Liver (tissue), 9 donors: Measurements from ENCODE around the gene ARHGEF3. TPM values are rescaled to one million over a fixed set of nuclear protein-coding genes. Genes with fewer than 3 reads are reported as not detected.

Experiments
- DNase-seq: peaks from one replicate; pipeline ENCODE4 v3.0.0-alpha.2; 2017; ENCODE audit warnings: low spot score
- H3K27ac ChIP-seq, 2 donors: one replicate each; pipeline ENCODE4 v1.7.0; 2013; ENCODE audit warnings: inconsistent platforms in 2 of 2, low read length in 2 of 2, control low read depth in 1 of 2, low read depth in 1 of 2, mild to moderate bottlenecking in 1 of 2
- H3K27me3 ChIP-seq, 4 donors: one replicate each; pipeline versions ENCODE4 v1.6.1 to v1.7.0; 2013; ENCODE audit warnings: low read length in 3 of 4, inconsistent platforms in 1 of 4, mild to moderate bottlenecking in 1 of 4, moderate library complexity in 1 of 4; ENCODE audit not compliant: control insufficient read depth in 4 of 4, insufficient read depth in 4 of 4
- H3K36me3 ChIP-seq, 4 donors: one replicate each; pipeline versions ENCODE4 v1.6.1 to v1.7.0; 2013; ENCODE audit warnings: low read length in 3 of 4, mild to moderate bottlenecking in 3 of 4, low read depth in 1 of 4, moderate library complexity in 1 of 4; ENCODE audit not compliant: control insufficient read depth in 4 of 4, insufficient read depth in 3 of 4
- H3K4me1 ChIP-seq, 4 donors: one replicate each; pipeline versions ENCODE4 v1.6.1 to v1.7.0; 2013; ENCODE audit warnings: low read length in 3 of 4, mild to moderate bottlenecking in 3 of 4, moderate library complexity in 1 of 4; ENCODE audit not compliant: control insufficient read depth in 4 of 4, insufficient read depth in 4 of 4
- H3K4me3 ChIP-seq, 3 donors: one replicate each; pipeline versions ENCODE4 v1.6.1 to v1.7.0; 2013; ENCODE audit warnings: low read length in 3 of 3, control low read depth in 1 of 3, low read depth in 1 of 3, mild to moderate bottlenecking in 1 of 3
- H3K9ac ChIP-seq, 2 donors: one replicate each; pipeline ENCODE4 v1.7.0; 2013; ENCODE audit warnings: low read length in 2 of 2, mild to moderate bottlenecking in 2 of 2, moderate library complexity in 2 of 2, control low read depth in 1 of 2, low read depth in 1 of 2
- H3K9me3 ChIP-seq, 4 donors: one replicate each; pipeline versions ENCODE4 v1.6.1 to v1.7.0; 2013; ENCODE audit warnings: low read length in 3 of 4; ENCODE audit not compliant: control insufficient read depth in 4 of 4
- FOXA1 ChIP-seq: IDR thresholded peaks from 2 replicates; pipeline ENCODE4 v1.6.1; 2016; ENCODE audit warnings: antibody characterized with exemption
- FOXA2 ChIP-seq: IDR thresholded peaks from 2 replicates; pipeline ENCODE4 v1.6.1; 2016; ENCODE audit warnings: antibody characterized with exemption
- HNF4A ChIP-seq, 2 donors: conservative IDR thresholded peaks; 2 replicates each; pipeline ENCODE4 v1.6.1; 2016; ENCODE audit warnings: antibody characterized with exemption in 2 of 2, mild to moderate bottlenecking in 2 of 2
- HNF4G ChIP-seq: IDR thresholded peaks from 2 replicates; pipeline ENCODE4 v1.6.1; 2016; ENCODE audit warnings: antibody characterized with exemption
- JUND ChIP-seq, 2 donors: IDR thresholded peaks; 2 replicates each; pipeline ENCODE4 v1.6.1; 2016; ENCODE audit warnings: antibody characterized with exemption in 2 of 2
- MAX ChIP-seq: IDR thresholded peaks from 2 replicates; pipeline ENCODE4 v1.6.1; 2016; ENCODE audit warnings: antibody characterized with exemption
- NR2F2 ChIP-seq: IDR thresholded peaks from 2 replicates; pipeline ENCODE4 v1.6.1; 2016; ENCODE audit warnings: antibody characterized with exemption
- RXRA ChIP-seq, 2 donors: IDR thresholded peaks; 2 replicates each; pipeline ENCODE4 v1.6.1; 2017 to 2018; ENCODE audit warnings: antibody characterized with exemption in 2 of 2, mild to moderate bottlenecking in 1 of 2
- SP1 ChIP-seq: IDR thresholded peaks from 2 replicates; pipeline ENCODE4 v1.6.1; 2018; ENCODE audit warnings: antibody characterized with exemption, mild to moderate bottlenecking
- TAF1 ChIP-seq: conservative IDR thresholded peaks from 2 replicates; pipeline ENCODE4 v1.6.1; 2016; ENCODE audit warnings: antibody characterized with exemption, mild to moderate bottlenecking
- YY1 ChIP-seq: IDR thresholded peaks from 2 replicates; pipeline ENCODE4 v1.6.1; 2016; ENCODE audit warnings: antibody characterized with exemption, mild to moderate bottlenecking
- ZBTB33 ChIP-seq: IDR thresholded peaks from 2 replicates; pipeline ENCODE4 v1.6.1; 2016; ENCODE audit warnings: antibody characterized with exemption
- WGBS: extraction: QIAGEN DNeasy Blood & Tissue Kit; methylation state at CpG from one replicate; pipeline ENCODE4 v1.1.7; 2013; 5-methylcytosine and 5-hydroxymethylcytosine counted together
- polyA plus RNA-seq, 2 donors: library from polyadenylated mRNA; stranded (reverse) in 1 of 2; unstranded in 1 of 2; fragments of 200-250 nt in 1 of 2; fragments of >200 nt in 1 of 2; fragmentation: Nextera tagmentation in 1 of 2; extraction: Ambion mirVana in 1 of 2; gene quantifications; one replicate each; pipeline versions ENCODE4 v1.2.1 to v1.2.3, GENCODE V29; 2013 to 2015
- total RNA-seq, 2 donors: library from RNA; depleted of rRNA; stranded (reverse); fragments of >200 nt; gene quantifications; one replicate each; pipeline ENCODE4 v1.2.3, GENCODE V29; 2014
- TF ChIP-seq, protein P1 (sequence below): IDR thresholded peaks from 2 replicates; pipeline ENCODE4 v1.6.1; 2016; ENCODE audit warnings: antibody characterized with exemption, mild to moderate bottlenecking
- donor health status: healthy.
- donor health status: healthy.
- donor health status: healthy.
- donor health status: healthy.
- donor health status: healthy.

The ARHGEF3 gene
- total and polyA plus RNA-seq, 4 donors = 1.6 to 7.9 (median 2.0) TPM

GRCh38 chr3:56691165-56692000 lies 110.4 kb downstream of the ARHGEF3 start:
- Histone ChIP-seq H3K27ac (no peak overlapping the region), H3K4me3 (no peak overlapping the region), H3K36me3 (no peaks in the 10 kb centered on the region), H3K4me1 (peaks cover 0 to 4% (median 0%) of the 10 kb centered on the region in 4 donors), H3K9ac (no peak overlapping the region), H3K9me3 (no peaks in the 10 kb centered on the region), H3K27me3 (no peaks in the 10 kb centered on the region)
- no peak for DNase-seq
- WGBS = 98% methylated on average over 19 of the region's 19 CpGs
- TF ChIP-seq FOXA1 = no peak
- no peak for TF ChIP-seq HNF4A (conservative IDR thresholded peaks at IDR 0.05)
- TF ChIP-seq JUND (IDR thresholded peaks at IDR 0.05) = no peak
- TF ChIP-seq SP1 = no peak
- TF ChIP-seq, protein P1, sequence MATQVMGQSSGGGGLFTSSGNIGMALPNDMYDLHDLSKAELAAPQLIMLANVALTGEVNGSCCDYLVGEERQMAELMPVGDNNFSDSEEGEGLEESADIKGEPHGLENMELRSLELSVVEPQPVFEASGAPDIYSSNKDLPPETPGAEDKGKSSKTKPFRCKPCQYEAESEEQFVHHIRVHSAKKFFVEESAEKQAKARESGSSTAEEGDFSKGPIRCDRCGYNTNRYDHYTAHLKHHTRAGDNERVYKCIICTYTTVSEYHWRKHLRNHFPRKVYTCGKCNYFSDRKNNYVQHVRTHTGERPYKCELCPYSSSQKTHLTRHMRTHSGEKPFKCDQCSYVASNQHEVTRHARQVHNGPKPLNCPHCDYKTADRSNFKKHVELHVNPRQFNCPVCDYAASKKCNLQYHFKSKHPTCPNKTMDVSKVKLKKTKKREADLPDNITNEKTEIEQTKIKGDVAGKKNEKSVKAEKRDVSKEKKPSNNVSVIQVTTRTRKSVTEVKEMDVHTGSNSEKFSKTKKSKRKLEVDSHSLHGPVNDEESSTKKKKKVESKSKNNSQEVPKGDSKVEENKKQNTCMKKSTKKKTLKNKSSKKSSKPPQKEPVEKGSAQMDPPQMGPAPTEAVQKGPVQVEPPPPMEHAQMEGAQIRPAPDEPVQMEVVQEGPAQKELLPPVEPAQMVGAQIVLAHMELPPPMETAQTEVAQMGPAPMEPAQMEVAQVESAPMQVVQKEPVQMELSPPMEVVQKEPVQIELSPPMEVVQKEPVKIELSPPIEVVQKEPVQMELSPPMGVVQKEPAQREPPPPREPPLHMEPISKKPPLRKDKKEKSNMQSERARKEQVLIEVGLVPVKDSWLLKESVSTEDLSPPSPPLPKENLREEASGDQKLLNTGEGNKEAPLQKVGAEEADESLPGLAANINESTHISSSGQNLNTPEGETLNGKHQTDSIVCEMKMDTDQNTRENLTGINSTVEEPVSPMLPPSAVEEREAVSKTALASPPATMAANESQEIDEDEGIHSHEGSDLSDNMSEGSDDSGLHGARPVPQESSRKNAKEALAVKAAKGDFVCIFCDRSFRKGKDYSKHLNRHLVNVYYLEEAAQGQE = no peak
- TF ChIP-seq ZBTB33 = no peak
- no peak for TF ChIP-seq RXRA (IDR thresholded peaks at IDR 0.05)
- TF ChIP-seq FOXA2 = no peak
- no peak for TF ChIP-seq TAF1
- TF ChIP-seq NR2F2 = no peak
- no peak for TF ChIP-seq YY1
- TF ChIP-seq HNF4G = no peak

DNA sequence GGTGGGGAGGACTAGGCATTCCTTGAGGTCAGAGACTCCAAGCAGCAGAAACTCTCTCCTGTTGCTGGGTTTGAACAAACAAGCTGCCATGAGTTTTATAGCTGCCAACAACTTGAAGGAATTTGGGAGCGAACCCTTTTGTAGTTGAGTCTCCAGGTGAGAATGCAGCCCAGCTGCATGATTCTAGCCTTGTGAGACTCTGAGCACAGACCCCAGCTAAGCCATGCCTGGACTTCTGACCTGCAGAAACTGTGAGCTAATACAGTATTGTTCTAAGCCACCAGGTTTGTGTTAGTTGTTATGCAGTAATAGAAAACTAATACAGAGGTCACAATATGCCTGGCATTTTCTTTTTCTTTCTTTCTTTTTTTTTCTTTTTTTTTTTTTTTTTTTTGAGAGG lies 112.4 kb downstream of the ARHGEF3 start:
- no peak overlapping the region for H3K27ac ChIP-seq
- no peaks in the 10 kb centered on the region for H3K9me3 ChIP-seq
- no peak for DNase-seq
- no peak for TF ChIP-seq TAF1
- TF ChIP-seq SP1 = no peak
- no peak for TF ChIP-seq MAX
- no peak for TF ChIP-seq ZBTB33
- no peak for TF ChIP-seq JUND (IDR thresholded peaks at IDR 0.05)
- no peak for TF ChIP-seq RXRA (IDR thresholded peaks at IDR 0.05)
- WGBS = 100% methylated on average over 1 of the region's 1 CpG
- peaks cover 0 to 4% (median 0%) of the 10 kb centered on the region in 4 donors for H3K4me1 ChIP-seq
- no peak overlapping the region for H3K4me3 ChIP-seq
- no peak overlapping the region for H3K9ac ChIP-seq
- H3K27me3 ChIP-seq = no peaks in the 10 kb centered on the region
- no peaks in the 10 kb centered on the region for H3K36me3 ChIP-seq
